Activated CD8-positive, alpha-beta memory T cell treated with anti-CD3 and anti-CD28 coated beads for 36 hours (primary cell): ENCODE data around the gene EYS. TPM values are rescaled to one million over a fixed set of nuclear protein-coding genes. Genes with fewer than 3 reads are reported as not detected.
"Not testable (repeated sequence)": the region's sequence is repeated elsewhere in the genome, so short reads cannot be mapped to it uniquely, and the experiment has no call there.

Source experiments
- CTCF ChIA-PET: fragments of 350-600 bp; sonication (Branson Sonifier 250); formaldehyde crosslinking; loops from one replicate; lab custom pipeline; 2021; ENCODE audit warnings: antibody characterized with exemption; lab: Charles Lee
- POLR2A ChIA-PET: fragments of 350-600 bp; sonication (Branson Sonifier 250); formaldehyde crosslinking; loops from one replicate; lab custom pipeline; 2021; ENCODE audit warnings: antibody characterized with exemption; lab: Charles Lee
- total RNA-seq, 2 experiments: library from RNA; stranded (reverse); gene quantifications; one replicate each; pipeline ENCODE4 v1.2.3, GENCODE V29; 2021

Gene EYS
- total RNA-seq, 2 experiments from 2014 or later = not detected

GRCh38 chr6:63940056-63940455 lies 1767.0 kb downstream of the EYS start:
- CTCF ChIA-PET = no interaction called here
- POLR2A ChIA-PET = interaction anchor here (0.7 kb wide), 1 partner anchor 9 kb away, joined by 4 read pairs; no protein-coding TSS in a partner anchor

GRCh38 chr6:63936399-63936798 lies 1770.6 kb downstream of the EYS start:
- POLR2A ChIA-PET = no interaction called here
- CTCF ChIA-PET = no interaction called here

- ChIA-PET CTCF (no interaction called here), POLR2A (no interaction called here)
These were observed 1771.3 kb downstream of the EYS start for GRCh38 chr6:63935732-63936131.

- POLR2A ChIA-PET, CTCF ChIA-PET: not testable (repeated sequence)
These were observed 1773.1 kb downstream of the EYS start for GRCh38 chr6:63933948-63934347.

- ChIA-PET POLR2A (interaction anchor here (0.5 kb wide), 1 partner anchor 9 kb away, joined by 4 read pairs; no protein-coding TSS in a partner anchor), CTCF (no interaction called here)
These were observed 1776.2 kb downstream of the EYS start for GRCh38 chr6:63930848-63931247.

- CTCF ChIA-PET = no interaction called here
- POLR2A ChIA-PET = no interaction called here
These were observed 1777.9 kb downstream of the EYS start for GRCh38 chr6:63929111-63929510.

GRCh38 chr6:63928613-63929012 lies 1778.4 kb downstream of the EYS start:
- ChIA-PET POLR2A (no interaction called here), CTCF (no interaction called here)

- ChIA-PET POLR2A (no interaction called here), CTCF (no interaction called here)
These were observed 1779.8 kb downstream of the EYS start for GRCh38 chr6:63926950-63927927.

- ChIA-PET POLR2A (no interaction called here), CTCF (no interaction called here)
These were observed 1780.7 kb downstream of the EYS start for GRCh38 chr6:63926258-63926780.

GRCh38 chr6:63923139-63923739 lies 1783.8 kb downstream of the EYS start:
- CTCF ChIA-PET = no interaction called here
- POLR2A ChIA-PET = no interaction called here

- ChIA-PET CTCF (no interaction called here), POLR2A (no interaction called here)
These were observed 1787.4 kb downstream of the EYS start for GRCh38 chr6:63919556-63920110.

- POLR2A ChIA-PET = no interaction called here
These were observed 1794.1 kb downstream of the EYS start for GRCh38 chr6:63912887-63913286.

GRCh38 chr6:63910863-63911551 lies 1796.0 kb downstream of the EYS start:
- ChIA-PET POLR2A (no interaction called here), CTCF (no interaction called here)

More at GRCh38 chr6:63912887-63913286, 1794.1 kb downstream of the EYS start:
- CTCF ChIA-PET = no interaction called here

GRCh38 chr6:63904650-63905248 lies 1802.3 kb downstream of the EYS start:
- POLR2A ChIA-PET = no interaction called here
- CTCF ChIA-PET = no interaction called here

GRCh38 chr6:63899550-63899949 lies 1807.5 kb downstream of the EYS start:
- ChIA-PET CTCF (no interaction called here), POLR2A (no interaction called here)

- ChIA-PET CTCF (no interaction called here), POLR2A (no interaction called here)
These were observed 1809.1 kb downstream of the EYS start for GRCh38 chr6:63897952-63898351.

GRCh38 chr6:63897459-63897858 lies 1809.6 kb downstream of the EYS start:
- CTCF ChIA-PET = no interaction called here
- POLR2A ChIA-PET = no interaction called here

- ChIA-PET CTCF (no interaction called here), POLR2A (no interaction called here)
These were observed 1818.6 kb downstream of the EYS start for GRCh38 chr6:63888416-63888815.

- CTCF ChIA-PET, POLR2A ChIA-PET: not testable (repeated sequence)
These were observed 1819.2 kb downstream of the EYS start for GRCh38 chr6:63887804-63888203.
